22Rv1 (cell line): ENCODE measurements around the gene DOCK11.
A peak's percentile ranks its signal among the peaks of the same experiment; 100 is the strongest.

Experiments
- H3K27ac ChIP-seq: fragments of 450-650 bp; 2 replicates; pipeline ENCODE4 v1.5.1; 2017
- CTCF ChIP-seq: fragments of 450-650 bp; IDR thresholded peaks from 2 replicates; pipeline ENCODE4 v1.5.1; 2017; ENCODE audit warnings: mild to moderate bottlenecking
- ZFX ChIP-seq: fragments of 450-650 bp; IDR thresholded peaks from 2 replicates; pipeline ENCODE4 v1.6.1; 2017; ENCODE audit warnings: antibody characterized with exemption, borderline replicate concordance

DOCK11 gene

DNA sequence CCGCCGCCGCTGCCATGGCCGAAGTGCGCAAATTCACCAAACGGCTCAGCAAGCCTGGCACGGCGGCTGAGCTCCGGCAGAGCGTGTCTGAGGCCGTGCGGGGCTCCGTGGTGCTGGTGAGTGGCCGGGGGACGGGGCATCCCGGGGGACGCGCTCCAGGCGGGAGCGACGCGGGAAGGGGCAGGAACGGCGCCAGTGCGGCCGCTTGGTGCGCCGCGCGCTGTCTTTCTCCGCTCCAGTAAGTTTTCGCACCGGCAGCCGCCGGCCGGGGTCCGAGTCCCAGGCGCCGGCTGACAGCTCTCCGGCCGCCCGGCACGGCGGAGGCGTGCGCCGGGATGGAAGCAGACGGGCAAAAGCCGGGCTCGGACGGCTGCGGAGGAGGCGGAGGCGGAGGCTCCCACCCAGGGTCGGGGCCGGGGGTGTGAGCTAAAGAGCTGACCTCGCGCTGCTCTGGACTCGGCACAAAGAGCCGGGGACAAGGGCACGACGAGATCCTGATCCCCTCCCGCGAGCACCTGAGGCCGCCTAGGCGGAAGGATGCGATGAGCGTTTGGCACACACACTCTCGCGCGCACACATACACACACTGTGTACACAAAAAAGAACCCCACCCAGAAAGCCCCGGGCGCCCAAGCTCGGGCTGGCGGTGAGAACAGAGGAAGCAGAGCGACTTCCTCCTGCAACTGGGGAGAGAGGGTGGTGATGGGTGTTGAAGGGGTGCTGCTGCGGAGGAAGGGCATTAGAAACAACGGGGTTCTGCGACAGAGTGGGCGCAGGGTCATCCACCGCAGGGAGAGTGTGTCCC, 545 bp downstream of the DOCK11 start:
- H3K27ac ChIP-seq: peak overlapping the region; percentile 34
- TF ChIP-seq ZFX (no peak), CTCF (no peak)

DNA sequence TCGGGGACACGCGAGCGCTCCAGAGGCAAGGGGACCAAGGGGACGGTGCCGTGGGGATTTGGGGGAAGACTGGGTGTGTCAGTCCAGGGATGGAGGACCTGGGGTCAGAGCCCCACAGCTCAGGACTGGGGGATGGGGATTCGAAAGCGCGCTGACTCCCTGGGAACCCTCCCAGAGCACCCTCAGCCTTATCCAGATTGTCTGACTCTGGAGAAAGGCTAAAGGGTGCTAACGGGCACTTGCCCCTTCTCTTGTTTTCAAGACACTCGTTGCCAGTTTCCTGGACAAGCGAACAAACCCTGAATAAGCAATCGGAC, 1.1 kb downstream of the DOCK11 start:
- H3K27ac ChIP-seq: no peak overlapping the region
- no peak for TF ChIP-seq CTCF
- TF ChIP-seq ZFX: no peak

- no peak overlapping the region for H3K27ac ChIP-seq
- TF ChIP-seq CTCF (no peak), ZFX (no peak)
These were observed 1.7 kb downstream of the DOCK11 start for GRCh38 chrX:118497180-118497818.

- no peak overlapping the region for H3K27ac ChIP-seq
- TF ChIP-seq CTCF (no peak), ZFX (no peak)
These were observed 2.7 kb downstream of the DOCK11 start for GRCh38 chrX:118498351-118498750.

- no peak overlapping the region for H3K27ac ChIP-seq
These were observed 3.1 kb downstream of the DOCK11 start for GRCh38 chrX:118498755-118499154.

DNA sequence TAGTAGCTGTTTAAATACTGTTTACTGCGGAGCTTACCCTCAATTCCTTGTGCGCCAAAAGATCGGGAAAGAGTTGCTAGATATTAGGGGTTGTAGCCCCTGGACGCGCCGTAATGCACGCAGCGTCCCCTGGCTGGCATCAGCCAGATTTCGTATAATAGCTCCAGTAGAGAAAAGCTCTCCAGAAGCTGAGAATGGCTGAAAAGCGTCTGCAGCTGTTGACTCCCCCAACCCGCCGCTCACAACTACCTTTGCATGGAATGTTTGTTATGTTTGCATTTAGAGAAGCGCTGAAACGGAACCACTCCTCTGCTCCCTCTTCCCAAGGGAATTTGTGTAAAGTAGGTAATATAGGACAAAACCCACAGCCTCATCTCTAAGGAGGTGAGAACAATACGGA, 3.7 kb downstream of the DOCK11 start:
- TF ChIP-seq ZFX (no peak), CTCF (no peak)
- no peak overlapping the region for H3K27ac ChIP-seq

More at GRCh38 chrX:118498755-118499154, 3.1 kb downstream of the DOCK11 start:
- no peak for TF ChIP-seq CTCF
- no peak for TF ChIP-seq ZFX

DNA sequence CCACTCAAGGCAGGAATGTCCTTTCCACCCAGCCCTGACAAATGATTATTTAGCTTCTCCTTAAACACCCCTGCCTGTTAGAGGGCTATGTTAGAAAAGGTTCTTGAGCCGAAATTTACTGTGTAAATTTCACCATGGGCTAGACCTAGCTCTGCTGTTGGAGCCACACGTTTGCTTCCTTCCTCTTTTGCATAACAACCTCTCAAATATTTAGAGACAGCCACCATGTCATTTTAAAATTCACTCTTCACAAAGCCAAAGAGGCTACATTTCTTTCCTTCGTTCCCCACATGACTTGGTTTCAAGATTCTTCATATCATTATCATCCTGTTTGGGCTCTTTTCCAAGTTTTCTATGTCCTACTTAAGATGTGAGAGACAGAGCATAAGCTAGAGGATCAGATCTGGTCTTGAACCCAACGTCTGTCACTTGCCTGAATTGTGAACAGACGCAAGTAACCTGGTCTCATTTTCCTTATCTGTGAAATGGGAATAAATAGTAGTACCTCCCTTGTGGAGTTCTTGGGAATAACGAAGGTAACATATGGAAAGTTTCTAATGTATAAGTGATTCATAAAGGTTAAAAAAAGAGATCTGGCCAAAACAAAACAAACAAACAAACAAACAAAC, 6.7 kb downstream of the DOCK11 start:
- no peak overlapping the region for H3K27ac ChIP-seq
- TF ChIP-seq CTCF (no peak), ZFX (no peak)
